ENCODE data around the gene TMEM242.
"Not testable (repeated sequence)": the region's sequence is repeated elsewhere in the genome, so short reads cannot be mapped to it uniquely, and the experiment has no call there.

TMEM242 gene

GRCh38 chr6:157322792-157323254, 496 bp downstream of the TMEM242 start:
- no peak for DNase-seq

GRCh38 chr6:157316871-157317814, 6.2 kb downstream of the TMEM242 start:
- DNase-seq = no peak

GRCh38 chr6:157314705-157315321, 8.5 kb downstream of the TMEM242 start:
- DNase-seq = no peak

GRCh38 chr6:157313531-157314467, 9.5 kb downstream of the TMEM242 start:
- DNase-seq = no peak

GRCh38 chr6:157312757-157313156, 10.6 kb downstream of the TMEM242 start:
- no peak for DNase-seq

GRCh38 chr6:157310693-157311092, 12.6 kb downstream of the TMEM242 start:
- not testable (repeated sequence) for DNase-seq

GRCh38 chr6:157307661-157308060, 15.7 kb downstream of the TMEM242 start:
- no peak for DNase-seq

GRCh38 chr6:157305670-157306653, 17.4 kb downstream of the TMEM242 start:
- no peak for DNase-seq

GRCh38 chr6:157304899-157305663, 18.2 kb downstream of the TMEM242 start:
- peak; percentile 22 to 74 for DNase-seq

GRCh38 chr6:157302736-157303135, 20.6 kb downstream of the TMEM242 start:
- DNase-seq = no peak

- DNase-seq = no peak
These were observed 22.9 kb downstream of the TMEM242 start for GRCh38 chr6:157300436-157300835.

GRCh38 chr6:157300006-157300405, 23.3 kb downstream of the TMEM242 start:
- DNase-seq = no peak

- DNase-seq = peak in 1 of 2 donors; percentile 41
These were observed 25.0 kb downstream of the TMEM242 start for GRCh38 chr6:157298216-157298724.

GRCh38 chr6:157294654-157295053, 28.7 kb downstream of the TMEM242 start:
- DNase-seq = no peak

GRCh38 chr6:157293780-157294179, 29.5 kb downstream of the TMEM242 start:
- no peak for DNase-seq

GRCh38 chr6:157292202-157292601, 31.1 kb downstream of the TMEM242 start:
- no peak for DNase-seq

GRCh38 chr6:157291356-157291755, 32.0 kb downstream of the TMEM242 start:
- no peak for DNase-seq

- DNase-seq = no peak
These were observed 32.5 kb downstream of the TMEM242 start for GRCh38 chr6:157290797-157291196.

GRCh38 chr6:157289764-157290163, 33.6 kb downstream of the TMEM242 start:
- DNase-seq = no peak

- DNase-seq = no peak
These were observed 34.7 kb downstream of the TMEM242 start for GRCh38 chr6:157288575-157288974.

GRCh38 chr6:157287923-157288322, 35.4 kb downstream of the TMEM242 start:
- no peak for DNase-seq
